Right cardiac atrium (tissue), 5 donors: Measurements from ENCODE around the gene FAM83G. TPM values are rescaled to one million over a fixed set of nuclear protein-coding genes. Genes with fewer than 3 reads are reported as not detected.
A peak's percentile ranks its signal among the peaks of the same experiment; 100 is the strongest.

Source experiments
- ATAC-seq, 2 donors: fragments of 200-7000 bp; cut with Tn5 transposase; one replicate each; pipeline versions ENCODE4 v1.8.0 to v1.9.1; 2020; ENCODE audit warnings: moderate library complexity in 2 of 2, mild to moderate bottlenecking in 1 of 2
- DNase-seq, 3 donors: peaks; one replicate each; pipeline ENCODE4 v3.0.0-alpha.2; 2020
- H3K27ac ChIP-seq: one replicate; pipeline ENCODE4 v1.5.1; 2013; ENCODE audit warnings: mild to moderate bottlenecking, low read length, control low read depth, moderate library complexity
- H3K27me3 ChIP-seq: one replicate; pipeline ENCODE4 v1.6.1; 2013; ENCODE audit not compliant: control insufficient read depth, insufficient read depth
- H3K4me1 ChIP-seq: one replicate; pipeline ENCODE4 v1.6.1; 2013; ENCODE audit warnings: low read length; ENCODE audit not compliant: control insufficient read depth, insufficient read depth
- H3K4me3 ChIP-seq: one replicate; pipeline ENCODE4 v1.5.1; 2013; ENCODE audit warnings: low read length, control low read depth
- H3K9me3 ChIP-seq: one replicate; pipeline ENCODE4 v1.6.1; 2013; ENCODE audit warnings: low read length; ENCODE audit not compliant: control insufficient read depth
- WGBS: extraction: QIAGEN DNeasy Blood & Tissue Kit; methylation state at CpG from one replicate; pipeline ENCODE4 v1.1.7; 2013; 5-methylcytosine and 5-hydroxymethylcytosine counted together
- intact Hi-C, 4 donors: fragments of 100-400 bp; cut with DNase I; formaldehyde crosslinking; loops; one replicate each; pipeline versions ENCODE4 v1.11.0 to v1.14.0; 2022 to 2023
- polyA plus RNA-seq: library from polyadenylated mRNA; stranded (reverse); fragments of 200-250 nt; gene quantifications from one replicate; pipeline ENCODE4 v1.2.3, GENCODE V29; 2013
- total RNA-seq, 4 donors: library from RNA; stranded (reverse); fragmentation: NEBNext Ultra II Directional; extraction: Animal tissue kit (Norgen Biotek cat#: 25700); gene quantifications; one replicate each; pipeline ENCODE4 v1.2.1, GENCODE V29; 2021
- donor health status: healthy with polysubstance abuse.
- donor health status: DM: no; HTN: yes; CAD: no.
- donor health status: DM: no; HTN: no; CAD: no.
- donor health status: DM: no; HTN: yes; CAD: no; lungs with severe emphysema.
- donor health status: DM: yes; HTN: yes; CAD: no.

FAM83G gene
- total and polyA plus RNA-seq, 5 donors: 18.7 to 40.2 (median 30.3) TPM

DNA sequence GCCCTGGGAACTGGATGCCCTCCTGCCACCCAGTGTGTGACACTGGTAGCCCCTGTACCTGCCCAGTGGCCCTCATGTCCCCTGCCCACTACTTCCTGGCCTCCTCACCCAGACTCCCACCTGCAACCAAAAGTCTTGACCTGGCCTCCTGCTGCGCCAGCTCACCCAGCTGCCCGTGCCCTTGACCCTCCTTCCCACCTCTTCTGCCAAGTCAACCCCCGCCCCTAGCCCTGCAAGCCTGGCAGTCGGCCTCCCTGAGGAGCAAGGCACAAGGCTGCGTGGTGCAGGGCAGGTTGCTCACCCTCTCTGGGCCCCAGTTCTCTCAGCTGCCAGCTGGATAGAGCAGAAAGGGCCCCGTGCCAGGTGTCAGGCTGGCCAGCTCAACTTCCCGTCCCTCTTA lies 12.3 kb upstream of the FAM83G start:
- ATAC-seq (no peak), DNase-seq (peak in 2 of 3 donors; percentile 12 to 31)
- Histone ChIP-seq H3K4me3 (no peak overlapping the region), H3K9me3 (no peaks in the 10 kb centered on the region), H3K27ac (no peak overlapping the region), H3K27me3 (no peaks in the 10 kb centered on the region), H3K4me1 (no peaks in the 10 kb centered on the region)
- 60% methylated on average over 7 of the region's 7 CpGs for WGBS
- intact Hi-C loops: no loop called here

GRCh38 chr17:19016297-19016696 lies 11.7 kb upstream of the FAM83G start:
- H3K4me1 ChIP-seq: no peaks in the 10 kb centered on the region
- peak in 2 of 3 donors; percentile 7 to 35 for DNase-seq

DNA sequence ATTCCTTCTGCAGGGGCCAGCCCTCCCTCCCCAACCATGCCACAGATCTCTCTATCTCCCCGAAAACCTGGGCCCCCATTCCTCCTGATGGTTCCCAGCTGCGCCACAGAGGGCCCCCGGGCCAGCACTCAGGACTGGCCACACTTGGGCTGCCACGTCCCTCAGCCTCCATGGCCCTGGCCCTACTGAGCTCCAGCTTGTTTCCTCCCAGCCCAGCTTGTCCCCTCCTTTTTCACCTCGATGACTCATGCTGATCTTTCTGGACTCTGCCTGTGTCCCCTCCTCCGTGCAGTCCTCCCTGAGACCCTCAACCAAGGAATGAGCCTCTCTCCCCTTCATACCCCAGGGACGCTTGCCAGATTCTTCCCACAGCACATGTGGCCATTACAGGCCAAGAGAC lies 10.9 kb upstream of the FAM83G start:
- 75% methylated on average over 7 of the region's 7 CpGs for WGBS

More at GRCh38 chr17:19016297-19016696, 11.7 kb upstream of the FAM83G start:
- WGBS: 85% methylated on average over 8 of the region's 8 CpGs
- Histone ChIP-seq H3K27me3 (no peaks in the 10 kb centered on the region), H3K9me3 (no peaks in the 10 kb centered on the region), H3K27ac (no peak overlapping the region), H3K4me3 (no peak overlapping the region)
- ATAC-seq: no peak
- intact Hi-C loops: no loop called here

DNA sequence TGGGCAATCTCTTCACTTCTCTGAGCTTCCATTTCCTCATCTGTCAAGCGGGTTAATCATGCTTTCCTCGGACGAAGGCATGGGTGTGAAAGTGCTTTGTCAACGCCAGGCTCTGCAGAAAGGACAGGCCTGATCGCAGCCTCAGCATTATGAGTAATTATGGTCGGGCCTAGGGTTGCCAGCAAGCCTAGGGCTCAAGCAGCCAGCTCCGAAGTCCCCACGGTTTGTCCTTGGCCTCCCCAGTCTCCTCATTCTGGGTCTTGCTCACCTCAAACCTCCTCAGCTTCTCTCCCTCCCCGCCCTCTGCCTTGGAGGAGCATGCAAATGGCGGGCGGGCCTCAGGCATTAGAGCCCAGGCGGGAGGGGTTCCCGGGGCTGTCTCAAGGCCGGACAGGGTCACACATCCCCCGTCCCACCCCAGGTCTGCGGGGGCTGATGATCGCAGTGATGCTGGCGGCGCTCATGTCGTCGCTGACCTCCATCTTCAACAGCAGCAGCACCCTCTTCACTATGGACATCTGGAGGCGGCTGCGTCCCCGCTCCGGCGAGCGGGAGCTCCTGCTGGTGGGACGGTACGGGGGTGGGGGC lies 10.2 kb upstream of the FAM83G start:
- Histone ChIP-seq H3K27ac (no peak overlapping the region), H3K9me3 (no peaks in the 10 kb centered on the region), H3K4me3 (no peak overlapping the region), H3K4me1 (no peaks in the 10 kb centered on the region), H3K27me3 (no peaks in the 10 kb centered on the region)
- 76% methylated on average over 29 of the region's 29 CpGs for WGBS
- intact Hi-C loops: loop anchor here in 1 of 4 donors (5.0 kb wide), 1 partner anchor 52 kb away; no protein-coding TSS in a partner anchor
- no peak for ATAC-seq
- peak in 2 of 3 donors; percentile 6 to 35 for DNase-seq

More for the DNA sequence above, 10.9 kb upstream of the FAM83G start:
- Histone ChIP-seq H3K4me3 (no peak overlapping the region), H3K9me3 (no peaks in the 10 kb centered on the region), H3K27ac (no peak overlapping the region), H3K27me3 (no peaks in the 10 kb centered on the region), H3K4me1 (no peaks in the 10 kb centered on the region)
- peak in 1 of 3 donors; percentile 7 for DNase-seq
- no peak for ATAC-seq
- intact Hi-C loops: no loop called here

DNA sequence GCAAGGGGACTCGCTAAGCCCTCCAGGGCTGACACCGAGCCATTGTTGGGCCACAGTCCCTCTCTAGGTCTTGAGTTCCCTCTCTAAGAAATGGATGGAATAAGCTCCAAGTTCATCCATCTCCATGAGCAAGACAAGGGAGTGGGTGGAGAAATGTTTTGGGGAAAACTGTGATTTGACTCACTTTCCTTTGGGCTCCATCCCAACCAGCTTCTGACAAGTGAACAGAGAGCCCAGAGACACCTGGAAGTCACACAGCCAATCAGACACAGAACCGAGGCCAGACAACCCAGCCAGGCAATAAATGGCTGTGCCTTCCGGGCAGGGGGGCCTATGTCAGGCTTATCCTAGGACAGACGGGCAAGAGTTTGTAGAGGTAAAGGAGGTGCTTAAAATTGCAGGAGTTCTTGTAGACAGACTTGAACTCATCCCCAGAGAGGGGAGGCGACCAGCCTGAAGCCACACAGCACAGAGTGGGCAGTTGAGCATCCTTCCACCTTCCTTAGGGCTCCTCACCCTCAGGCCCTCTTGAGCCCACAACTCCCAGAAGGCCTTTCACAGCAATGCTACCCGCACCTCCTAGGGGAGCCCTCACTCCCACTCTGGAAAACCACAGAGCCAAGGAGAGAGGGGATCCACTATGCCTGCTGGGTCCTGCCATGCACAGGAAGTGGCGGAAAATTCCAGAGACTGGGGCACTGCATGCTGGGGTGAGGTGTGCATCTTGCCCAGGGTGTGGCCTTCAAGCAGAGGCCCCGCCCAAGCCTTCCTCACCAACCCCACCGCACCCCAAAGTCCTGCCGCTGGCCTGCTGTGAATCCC lies 9.5 kb upstream of the FAM83G start:
- 93% methylated on average over 11 of the region's 11 CpGs for WGBS
- ATAC-seq (no peak), DNase-seq (peak in 2 of 3 donors; percentile 6 to 14)
- Histone ChIP-seq H3K4me1 (no peaks in the 10 kb centered on the region), H3K4me3 (no peak overlapping the region), H3K9me3 (no peaks in the 10 kb centered on the region), H3K27ac (no peak overlapping the region), H3K27me3 (no peaks in the 10 kb centered on the region)
- intact Hi-C loops: loop anchor here in 1 of 4 donors (5.0 kb wide), 1 partner anchor 52 kb away; no protein-coding TSS in a partner anchor

DNA sequence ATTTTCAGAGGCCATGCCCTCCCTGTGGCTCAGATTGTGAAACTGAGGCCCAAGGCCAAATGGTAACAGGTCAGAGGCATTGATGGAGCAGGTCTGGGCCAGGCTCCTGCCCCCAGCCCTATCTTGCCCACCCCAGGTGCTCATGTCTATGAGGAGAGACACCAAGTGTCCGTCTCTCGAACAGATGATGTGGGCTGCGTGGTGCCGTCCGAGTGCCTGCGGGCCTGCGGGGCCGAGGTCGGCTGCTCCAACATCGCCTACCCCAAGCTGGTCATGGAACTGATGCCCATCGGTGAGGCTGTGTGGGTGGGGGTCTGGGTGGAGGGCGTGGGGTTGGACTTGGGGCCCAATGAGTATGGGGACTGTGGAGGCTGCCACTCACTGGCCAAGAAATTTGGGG lies 8.7 kb upstream of the FAM83G start:
- Histone ChIP-seq H3K4me3 (no peak overlapping the region), H3K27me3 (no peaks in the 10 kb centered on the region), H3K27ac (no peak overlapping the region), H3K4me1 (no peaks in the 10 kb centered on the region), H3K9me3 (no peaks in the 10 kb centered on the region)
- intact Hi-C loops: loop anchor here in 1 of 4 donors (5.0 kb wide), 1 partner anchor 51 kb away; no protein-coding TSS in a partner anchor
- peak; percentile 4 to 32 (median 28) for DNase-seq
- WGBS: 97% methylated on average over 12 of the region's 12 CpGs
- ATAC-seq: no peak

- Histone ChIP-seq H3K9me3 (no peaks in the 10 kb centered on the region), H3K27me3 (no peaks in the 10 kb centered on the region), H3K4me1 (no peaks in the 10 kb centered on the region), H3K4me3 (no peak overlapping the region), H3K27ac (no peak overlapping the region)
- ATAC-seq: no peak
- intact Hi-C loops: loop anchor here in 1 of 4 donors (5.0 kb wide), 1 partner anchor 50 kb away; no protein-coding TSS in a partner anchor
- DNase-seq: peak; percentile 6 to 38 (median 12)
- 90% methylated on average over 22 of the region's 22 CpGs for WGBS
Measured at GRCh38 chr17:19012171-19013080, 7.9 kb upstream of the FAM83G start.

DNA sequence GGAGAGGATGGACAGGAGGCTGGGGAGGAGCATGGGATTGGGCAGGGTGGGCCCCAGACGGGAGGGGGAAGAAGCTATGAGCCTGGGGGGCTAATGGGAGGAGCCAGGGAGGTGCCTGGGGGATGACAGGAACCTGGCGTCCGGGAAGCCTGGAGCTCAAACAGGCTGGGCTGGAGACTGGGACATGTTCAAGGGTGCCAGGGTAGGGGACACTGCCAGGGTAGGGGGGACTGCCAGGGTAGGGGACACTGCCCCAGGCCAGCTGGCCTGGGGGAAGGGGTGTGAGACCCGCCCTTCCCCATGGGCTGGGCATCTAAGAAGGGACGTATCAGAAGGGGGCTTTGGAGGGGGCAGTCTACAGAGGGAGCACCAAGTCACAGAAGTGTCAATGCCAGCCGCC lies 7.0 kb upstream of the FAM83G start:
- Histone ChIP-seq H3K4me3 (no peak overlapping the region), H3K4me1 (no peaks in the 10 kb centered on the region), H3K27ac (no peak overlapping the region), H3K9me3 (no peaks in the 10 kb centered on the region), H3K27me3 (no peaks in the 10 kb centered on the region)
- WGBS: 81% methylated on average over 6 of the region's 6 CpGs
- DNase-seq: peak in 2 of 3 donors; percentile 8 to 44
- intact Hi-C loops: loop anchor here in 1 of 4 donors (5.0 kb wide), 1 partner anchor 49 kb away; no protein-coding TSS in a partner anchor
- ATAC-seq: peak in 1 of 2 donors; percentile 19

DNA sequence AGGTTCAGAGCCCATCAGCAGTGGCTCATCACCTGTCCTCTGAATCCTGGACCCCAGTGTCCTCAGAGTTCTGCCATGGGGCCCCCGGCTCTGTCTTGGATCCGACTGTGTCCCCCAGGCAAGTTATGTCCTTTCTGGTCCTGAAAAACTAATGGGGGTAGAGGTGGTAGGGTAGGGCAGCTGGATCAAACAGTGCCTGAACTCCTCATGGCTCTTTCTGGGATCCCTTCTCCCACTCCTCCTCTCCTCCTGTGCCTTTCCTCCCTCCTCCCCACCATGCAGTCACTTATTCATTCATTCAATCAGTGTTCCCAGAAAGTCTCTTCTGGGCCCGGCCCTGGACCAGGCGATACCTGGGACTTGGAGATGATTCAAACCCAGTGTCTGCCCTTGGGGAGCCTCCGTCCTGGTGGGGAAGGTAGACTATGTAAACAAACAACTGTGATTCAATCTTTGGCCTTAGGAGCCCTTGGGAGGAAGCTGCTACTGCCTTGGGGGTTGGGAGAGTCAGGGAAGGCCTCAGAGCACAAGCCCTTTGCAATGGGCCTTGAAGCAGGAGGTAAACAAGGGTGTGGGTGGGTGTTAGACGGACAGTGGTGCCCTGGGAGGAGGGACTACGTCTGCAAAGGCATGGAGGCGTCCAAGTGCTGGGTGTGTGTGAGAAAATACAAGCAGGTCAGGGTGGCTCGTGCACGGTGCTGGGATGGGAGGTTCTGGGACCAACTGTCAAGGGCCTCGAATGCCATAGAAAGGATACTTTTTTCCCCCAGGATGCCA lies 6.4 kb upstream of the FAM83G start:
- Histone ChIP-seq H3K4me3 (no peak overlapping the region), H3K27me3 (no peaks in the 10 kb centered on the region), H3K27ac (no peak overlapping the region), H3K4me1 (no peaks in the 10 kb centered on the region), H3K9me3 (no peaks in the 10 kb centered on the region)
- intact Hi-C loops: loop anchor here in 1 of 4 donors (5.0 kb wide), 1 partner anchor 49 kb away; no protein-coding TSS in a partner anchor
- WGBS: 66% methylated on average over 11 of the region's 11 CpGs
- DNase-seq (peak in 2 of 3 donors; percentile 2 to 9), ATAC-seq (peak in 1 of 2 donors; percentile 22)

GRCh38 chr17:19009970-19010369 lies 5.4 kb upstream of the FAM83G start:
- Histone ChIP-seq H3K9me3 (no peaks in the 10 kb centered on the region), H3K4me1 (no peaks in the 10 kb centered on the region), H3K27me3 (no peaks in the 10 kb centered on the region), H3K4me3 (no peak overlapping the region), H3K27ac (no peak overlapping the region)
- WGBS: 93% methylated on average over 12 of the region's 12 CpGs
- DNase-seq (peak in 2 of 3 donors; percentile 2 to 16), ATAC-seq (no peak)
- intact Hi-C loops: loop anchor here in 1 of 4 donors (5.0 kb wide), 1 partner anchor 48 kb away; no protein-coding TSS in a partner anchor
